ENCODE measurements around the gene AEN.
A peak's percentile ranks its signal among the peaks of the same experiment; 100 is the strongest.
"Not testable (repeated sequence)": the region's sequence is repeated elsewhere in the genome, so short reads cannot be mapped to it uniquely, and the experiment has no call there.

The AEN gene

DNA sequence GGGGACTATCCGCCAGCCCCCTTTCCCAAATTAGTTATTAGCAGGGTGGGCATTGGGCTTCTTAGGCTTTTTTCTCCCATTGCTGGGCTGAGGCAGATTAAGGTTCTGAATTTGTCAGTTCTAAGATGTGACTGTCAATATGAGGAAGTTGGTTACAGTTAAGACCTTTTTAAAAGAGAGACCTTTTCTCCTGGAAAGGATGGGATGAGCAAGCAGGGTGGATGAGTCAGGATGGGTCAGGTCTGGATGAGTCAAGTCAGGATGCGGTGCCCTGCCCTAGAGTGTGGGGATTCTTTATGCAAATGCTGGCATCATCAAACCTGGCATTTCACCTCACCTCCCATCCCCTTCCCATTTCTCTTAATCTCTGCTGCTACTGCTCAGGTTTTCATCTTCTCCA lies 1.9 kb downstream of the AEN start:
- DNase-seq (peak in 1 of 2 donors; percentile 80), ATAC-seq (peak; percentile 77)
- Mint-ChIP-seq H3K4me1 (peaks cover 67% of the 10 kb centered on the region), H3K4me3 (peak overlapping the region; percentile 90 to 98), H3K27me3 (peaks cover 9% of the 10 kb centered on the region), H3K9me3 (no peaks in the 10 kb centered on the region), H3K27ac (peak overlapping the region; percentile 98 to 99)

DNA sequence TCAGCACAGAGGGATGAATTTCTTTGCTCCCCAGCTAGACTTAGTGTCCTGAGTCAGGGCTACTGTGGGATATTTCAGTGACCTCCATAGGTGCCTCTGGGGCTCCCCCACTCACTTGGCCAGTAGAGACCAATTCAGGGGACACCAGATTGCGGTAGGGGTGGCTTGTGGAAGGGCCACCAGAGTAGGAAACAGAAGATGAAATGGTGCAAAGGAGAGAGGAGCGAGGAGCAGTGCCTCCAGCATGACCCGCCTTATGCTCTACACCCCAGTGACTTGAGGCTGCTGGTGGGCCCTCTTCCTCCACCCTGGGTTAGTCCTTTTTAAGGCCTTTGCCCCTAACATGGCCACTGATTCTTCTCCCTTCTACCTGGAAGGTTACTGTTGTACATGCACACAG lies 2.5 kb downstream of the AEN start:
- H3K27me3 Mint-ChIP-seq: peaks cover 9% of the 10 kb centered on the region
- no peak for ATAC-seq
- peak overlapping the region; percentile 90 to 98 for H3K4me3 Mint-ChIP-seq
- peak overlapping the region; percentile 98 to 99 for H3K27ac Mint-ChIP-seq
- H3K9me3 Mint-ChIP-seq: no peaks in the 10 kb centered on the region
- H3K4me1 Mint-ChIP-seq: peaks cover 73% of the 10 kb centered on the region
- no peak for DNase-seq

DNA sequence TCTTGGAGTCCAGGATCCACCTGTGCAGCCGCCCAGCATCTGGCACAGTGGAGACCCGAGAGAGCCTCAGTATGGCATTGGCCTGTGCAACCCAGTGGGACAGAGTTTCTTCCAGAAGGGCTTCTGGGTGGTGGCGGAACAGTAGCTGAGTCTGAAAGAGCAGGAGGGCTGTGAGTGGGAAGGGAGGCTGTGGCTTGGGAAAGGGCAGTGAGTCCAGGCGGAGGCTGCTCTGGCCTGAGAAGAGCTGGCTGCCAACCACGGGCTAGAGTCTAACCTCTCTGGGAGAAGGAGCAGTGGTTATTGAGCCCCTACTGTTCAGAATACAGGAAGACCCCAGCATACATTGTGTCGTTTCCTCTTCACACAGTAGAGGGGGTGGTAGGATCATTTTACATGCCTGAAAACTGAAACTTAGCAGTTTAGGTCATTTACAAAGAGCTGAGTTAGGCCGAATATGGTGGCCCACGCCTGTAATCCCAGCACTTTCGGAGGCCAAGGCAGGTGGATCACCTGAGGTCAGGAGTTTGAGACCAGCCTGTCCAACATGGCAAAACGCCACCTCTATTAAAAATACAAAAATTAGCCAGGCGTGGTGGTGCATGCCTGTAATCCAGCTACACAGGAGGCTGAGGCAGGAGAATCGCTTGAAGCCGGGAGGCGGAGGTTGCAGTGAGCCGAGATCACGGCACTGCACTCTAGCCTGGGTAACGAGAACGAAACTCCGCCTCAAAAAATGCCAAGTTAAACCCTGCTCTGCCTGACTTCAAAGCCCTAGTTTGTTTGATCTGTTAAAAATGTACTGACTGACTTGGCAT lies 3.2 kb downstream of the AEN start:
- peak overlapping the region; percentile 98 to 99 for H3K27ac Mint-ChIP-seq
- H3K9me3 Mint-ChIP-seq: no peaks in the 10 kb centered on the region
- peak in 1 of 2 donors; percentile 51 for DNase-seq
- ATAC-seq: peak; percentile 53
- peaks cover 80% of the 10 kb centered on the region for H3K4me1 Mint-ChIP-seq
- peaks cover 8% of the 10 kb centered on the region for H3K27me3 Mint-ChIP-seq
- peak overlapping the region; percentile 90 to 98 for H3K4me3 Mint-ChIP-seq

DNA sequence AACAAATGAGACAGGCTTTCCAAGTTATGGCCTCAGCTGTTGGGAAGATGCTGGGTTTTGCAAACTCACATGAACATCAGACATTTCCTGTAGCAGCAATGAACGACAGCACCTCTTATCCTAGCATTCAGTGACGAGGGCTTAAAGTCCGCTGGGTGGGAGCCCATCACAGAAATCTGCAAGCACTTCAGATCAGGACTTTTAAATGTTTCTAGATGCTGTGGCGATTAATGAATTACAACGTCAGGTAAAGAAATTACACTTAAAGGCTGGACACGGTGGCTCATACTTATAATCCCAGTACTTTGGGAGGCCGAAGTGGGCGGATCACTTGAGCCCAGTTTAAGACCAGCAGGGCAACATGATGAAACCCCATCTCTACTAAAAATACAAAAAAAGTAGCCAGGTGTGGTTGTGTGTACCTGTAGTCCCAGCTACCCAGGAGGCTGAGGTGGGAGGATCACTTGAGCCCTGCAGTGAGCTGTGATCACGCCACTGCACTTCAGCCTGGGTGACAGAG lies 3.9 kb downstream of the AEN start:
- Mint-ChIP-seq H3K9me3 (no peaks in the 10 kb centered on the region), H3K4me3 (peak overlapping the region; percentile 90 to 98), H3K27ac (peak overlapping the region; percentile 86 to 98), H3K4me1 (peaks cover 87% of the 10 kb centered on the region), H3K27me3 (peaks cover 1% of the 10 kb centered on the region)
- no peak for DNase-seq
- no peak for ATAC-seq

DNA sequence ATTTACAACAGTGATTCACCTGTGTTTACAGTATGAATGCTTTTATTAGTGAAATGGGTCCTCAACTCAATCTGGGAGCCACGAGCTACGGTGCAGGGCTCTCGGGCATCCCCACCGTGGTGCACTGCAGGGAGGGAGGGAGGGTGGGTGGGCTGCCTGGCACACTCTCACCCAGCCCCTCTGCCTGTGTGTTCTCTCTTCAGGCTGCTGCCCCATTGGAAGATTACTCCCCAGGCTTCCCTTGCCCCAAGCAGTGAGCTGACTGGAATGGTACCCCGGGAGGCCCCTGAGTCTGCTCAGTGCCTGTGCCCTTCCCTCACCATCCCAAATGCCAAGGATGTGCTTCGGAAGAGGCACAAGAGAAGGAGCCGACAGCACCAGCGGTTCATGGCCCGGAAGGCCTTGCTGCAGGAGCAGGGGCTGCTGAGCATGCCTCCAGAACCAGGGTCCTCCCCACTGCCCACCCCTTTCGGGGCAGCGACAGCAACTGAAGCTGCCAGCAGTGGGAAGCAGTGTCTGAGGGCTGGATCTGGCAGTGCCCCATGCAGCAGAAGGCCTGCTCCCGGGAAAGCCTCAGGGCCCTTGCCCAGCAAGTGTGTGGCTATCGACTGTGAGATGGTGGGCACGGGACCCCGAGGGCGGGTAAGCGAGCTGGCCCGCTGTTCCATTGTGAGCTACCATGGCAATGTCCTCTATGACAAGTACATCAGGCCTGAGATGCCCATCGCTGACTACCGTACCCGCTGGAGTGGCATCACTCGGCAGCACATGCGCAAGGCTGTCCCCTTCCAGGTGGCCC lies 5.0 kb downstream of the AEN start:
- Mint-ChIP-seq H3K27ac (peak overlapping the region; percentile 42 to 46), H3K27me3 (no peaks in the 10 kb centered on the region), H3K9me3 (no peaks in the 10 kb centered on the region), H3K4me3 (peak overlapping the region; percentile 51 to 66), H3K4me1 (peaks cover 89% of the 10 kb centered on the region)
- DNase-seq: no peak
- no peak for ATAC-seq

DNA sequence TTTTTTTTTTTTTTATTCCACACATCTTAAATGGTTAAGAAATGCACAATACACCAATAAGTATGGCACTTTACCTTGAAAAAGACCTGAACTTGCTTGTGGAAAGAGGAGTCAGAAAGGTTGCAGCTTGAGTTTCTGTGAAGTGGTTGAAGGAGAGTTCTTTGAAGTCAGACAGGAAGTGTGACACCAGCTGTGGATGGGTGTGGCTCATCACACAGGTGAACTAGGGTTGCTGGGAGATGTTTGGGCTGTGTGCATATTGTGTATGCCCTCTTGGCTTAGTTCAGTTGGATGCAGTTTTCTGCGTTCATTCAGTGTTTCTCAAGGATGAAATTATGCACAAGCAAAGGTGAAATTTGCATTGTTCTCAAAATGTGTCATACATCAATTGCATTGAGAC lies 6.3 kb downstream of the AEN start:
- Mint-ChIP-seq H3K27me3 (no peaks in the 10 kb centered on the region), H3K4me3 (peak overlapping the region; percentile 20 to 45), H3K4me1 (peaks cover 98% of the 10 kb centered on the region), H3K9me3 (no peaks in the 10 kb centered on the region), H3K27ac (peak overlapping the region; percentile 5 to 7)
- DNase-seq (peak; percentile 36 to 53), ATAC-seq (peak; percentile 67)

DNA sequence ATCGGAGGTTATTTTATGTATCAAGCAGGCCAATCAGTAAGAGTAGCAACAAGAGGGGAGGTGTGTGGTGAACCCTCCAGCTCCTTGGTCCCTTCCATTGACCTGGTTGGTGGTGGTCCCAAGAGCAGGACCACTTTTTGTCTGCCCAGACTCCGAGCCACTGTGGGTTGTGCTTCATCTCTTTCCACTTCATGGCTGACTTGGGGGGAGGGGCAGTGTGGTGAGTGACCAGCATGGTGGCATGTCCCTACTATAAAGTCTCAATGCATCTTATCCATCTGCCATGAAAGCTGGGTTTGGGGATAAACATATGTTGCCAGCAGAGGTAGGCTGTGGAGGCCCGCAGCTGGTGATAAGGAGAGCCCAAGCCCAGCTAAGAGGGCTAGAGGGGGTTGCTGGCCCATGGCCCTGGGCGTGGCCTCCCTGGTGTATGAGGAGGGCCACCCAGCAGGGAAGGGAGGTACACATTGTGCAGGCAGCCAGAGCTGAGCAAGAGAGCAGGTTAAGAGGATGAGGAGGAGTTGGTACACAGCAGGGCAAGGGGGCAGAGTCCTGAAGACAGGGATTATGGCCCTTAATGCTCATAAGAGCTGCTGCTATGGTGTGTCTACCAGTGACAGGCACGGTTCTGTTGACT lies 7.0 kb downstream of the AEN start:
- ATAC-seq (no peak), DNase-seq (no peak)
- peak overlapping the region; percentile 20 to 45 for H3K4me3 Mint-ChIP-seq
- peak overlapping the region; percentile 52 to 77 for H3K27ac Mint-ChIP-seq
- H3K27me3 Mint-ChIP-seq: no peaks in the 10 kb centered on the region
- H3K9me3 Mint-ChIP-seq: no peaks in the 10 kb centered on the region
- H3K4me1 Mint-ChIP-seq: peaks cover 98% of the 10 kb centered on the region

DNA sequence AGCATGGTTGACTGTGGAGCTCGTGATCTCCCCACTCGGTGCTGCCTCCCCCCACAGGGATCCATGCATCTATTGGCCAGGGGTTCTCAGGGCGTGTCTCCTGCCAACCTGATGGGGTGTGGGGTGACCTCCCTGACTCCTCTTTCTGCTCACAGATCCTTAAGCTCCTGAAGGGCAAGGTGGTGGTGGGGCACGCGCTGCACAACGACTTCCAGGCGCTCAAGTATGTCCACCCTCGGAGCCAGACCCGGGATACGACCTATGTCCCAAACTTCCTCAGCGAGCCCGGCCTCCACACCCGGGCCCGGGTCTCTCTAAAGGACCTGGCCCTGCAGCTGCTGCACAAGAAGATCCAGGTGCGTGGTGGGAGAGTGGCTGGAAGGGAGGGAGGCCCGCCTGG lies 7.9 kb downstream of the AEN start:
- Mint-ChIP-seq H3K27me3 (no peaks in the 10 kb centered on the region), H3K4me1 (peaks cover 97% of the 10 kb centered on the region), H3K9me3 (no peaks in the 10 kb centered on the region), H3K4me3 (peak overlapping the region in 1 of 2 donors; percentile 29), H3K27ac (peak overlapping the region in 1 of 2 donors; percentile 75)
- DNase-seq (no peak), ATAC-seq (no peak)

DNA sequence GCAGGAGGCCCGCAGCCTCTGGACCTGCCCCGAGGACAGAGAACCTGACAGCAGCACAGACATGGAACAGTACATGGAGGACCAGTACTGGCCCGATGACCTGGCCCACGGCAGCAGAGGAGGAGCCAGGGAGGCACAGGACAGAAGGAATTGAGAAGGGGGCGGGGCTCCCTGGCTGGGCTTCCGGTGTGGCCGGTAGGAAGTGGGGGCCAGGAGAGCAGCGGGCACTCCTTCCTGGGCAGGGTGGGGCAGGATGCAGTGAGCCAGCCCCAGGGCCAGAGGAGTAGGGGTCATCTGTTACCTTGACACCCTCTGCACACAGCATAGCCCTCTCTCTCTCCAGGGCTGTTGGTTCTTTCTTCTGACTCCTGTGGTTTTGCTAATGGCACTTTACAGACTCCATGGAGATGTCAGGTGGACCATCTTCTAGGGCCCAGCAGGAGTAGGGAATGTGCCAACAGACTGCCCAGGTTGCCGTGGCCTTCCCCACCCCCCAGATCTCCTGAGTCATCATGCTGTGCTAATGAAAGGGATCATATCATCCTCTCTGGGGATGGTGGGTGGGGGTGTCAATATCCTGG lies 9.1 kb downstream of the AEN start:
- H3K4me3 Mint-ChIP-seq: peak overlapping the region; percentile 54 to 63
- H3K4me1 Mint-ChIP-seq: peaks cover 95% of the 10 kb centered on the region
- H3K27me3 Mint-ChIP-seq: no peaks in the 10 kb centered on the region
- DNase-seq (no peak), ATAC-seq (peak; percentile 16)
- H3K27ac Mint-ChIP-seq: peak overlapping the region; percentile 89 to 93
- H3K9me3 Mint-ChIP-seq: no peaks in the 10 kb centered on the region

DNA sequence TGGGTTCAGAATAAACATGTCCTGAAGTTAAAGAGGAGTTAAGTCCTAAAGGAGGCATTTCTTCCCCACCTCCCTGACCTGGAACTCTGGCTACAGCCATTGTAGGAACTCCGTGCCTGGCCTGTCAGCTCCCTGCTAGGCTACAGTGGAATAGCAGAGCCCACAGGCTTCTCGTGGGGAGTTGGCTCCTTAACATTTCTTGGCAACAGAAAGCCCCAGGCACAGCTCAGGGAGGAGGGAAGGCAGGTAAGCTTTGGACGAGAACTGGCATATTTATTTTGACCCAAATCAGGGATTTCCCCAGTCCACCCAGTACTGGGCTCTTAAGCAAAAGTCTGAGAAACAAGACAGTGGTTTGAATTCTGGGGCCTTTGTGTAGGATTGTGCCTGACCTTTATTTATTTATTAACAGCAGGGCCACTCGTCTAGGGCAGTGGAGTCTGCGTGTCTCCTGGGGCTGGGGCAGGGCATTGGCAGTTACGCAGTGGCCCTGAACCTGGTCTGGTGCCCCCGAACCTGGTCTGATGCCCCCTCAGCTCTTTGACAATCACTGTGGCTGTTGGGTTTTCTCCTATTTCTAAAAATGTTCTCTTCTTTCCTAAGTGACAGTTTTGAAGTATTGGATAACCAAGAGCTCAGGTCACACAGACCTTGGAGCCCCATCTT lies 9.8 kb downstream of the AEN start:
- no peaks in the 10 kb centered on the region for H3K9me3 Mint-ChIP-seq
- no peak for ATAC-seq
- peak overlapping the region; percentile 89 to 93 for H3K27ac Mint-ChIP-seq
- peak overlapping the region; percentile 56 to 63 for H3K4me3 Mint-ChIP-seq
- DNase-seq: no peak
- no peaks in the 10 kb centered on the region for H3K27me3 Mint-ChIP-seq
- H3K4me1 Mint-ChIP-seq: peaks cover 95% of the 10 kb centered on the region

DNA sequence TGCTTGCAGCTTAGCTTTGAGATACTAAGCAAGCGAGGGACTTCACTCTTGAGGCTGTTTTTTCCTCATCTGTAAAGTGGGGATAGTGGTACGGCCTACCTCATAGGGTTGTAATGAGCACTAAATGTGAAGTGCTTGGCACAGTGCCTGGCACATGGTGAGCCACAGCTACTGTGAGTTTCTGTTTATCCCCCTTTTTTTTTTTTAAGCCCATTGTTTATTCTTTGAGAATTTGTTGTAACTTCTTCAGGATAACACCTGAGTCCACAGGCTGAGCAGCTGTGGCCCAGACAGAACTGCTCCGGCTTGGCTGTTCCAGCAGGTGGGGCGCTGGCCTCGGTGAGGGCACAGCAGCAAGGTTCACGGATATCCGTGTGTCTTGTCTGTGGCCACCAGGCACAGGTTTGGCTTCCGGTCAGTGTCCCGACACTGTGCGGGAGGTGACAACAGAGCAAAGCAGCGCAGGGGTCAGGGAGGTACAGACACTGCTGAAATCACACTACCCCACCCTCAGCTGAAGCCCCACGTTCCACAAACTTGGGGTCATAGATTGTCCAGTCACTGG lies 10.4 kb downstream of the AEN start:
- H3K27me3 Mint-ChIP-seq: no peaks in the 10 kb centered on the region
- no peak overlapping the region for H3K4me3 Mint-ChIP-seq
- peaks cover 95% of the 10 kb centered on the region for H3K4me1 Mint-ChIP-seq
- no peaks in the 10 kb centered on the region for H3K9me3 Mint-ChIP-seq
- no peak for ATAC-seq
- peak overlapping the region in 1 of 2 donors; percentile 93 for H3K27ac Mint-ChIP-seq
- no peak for DNase-seq

DNA sequence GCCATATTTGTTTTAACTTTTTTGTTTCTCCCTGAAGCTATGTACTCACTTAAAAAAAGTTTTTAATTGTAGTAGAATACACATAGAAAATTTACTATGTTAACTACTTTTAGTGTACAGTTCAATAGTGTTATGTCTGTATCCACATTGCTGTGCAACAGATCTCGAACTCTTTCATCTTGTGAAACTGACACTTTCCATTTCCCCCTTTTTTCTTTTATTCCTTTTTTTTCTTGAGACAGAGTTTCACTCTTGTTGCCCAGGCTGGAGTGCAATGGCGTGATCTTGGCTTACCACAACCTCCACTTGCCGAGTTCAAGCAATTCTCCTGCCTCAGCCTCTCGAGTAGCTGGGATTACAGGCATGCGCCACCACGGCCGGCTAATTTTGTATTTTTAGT lies 11.7 kb downstream of the AEN start:
- not testable (repeated sequence) for ATAC-seq, H3K27me3 Mint-ChIP-seq, H3K9me3 Mint-ChIP-seq, H3K4me3 Mint-ChIP-seq, DNase-seq
- peaks cover 95% of the 10 kb centered on the region for H3K4me1 Mint-ChIP-seq
- peak overlapping the region; percentile 2 to 41 for H3K27ac Mint-ChIP-seq

DNA sequence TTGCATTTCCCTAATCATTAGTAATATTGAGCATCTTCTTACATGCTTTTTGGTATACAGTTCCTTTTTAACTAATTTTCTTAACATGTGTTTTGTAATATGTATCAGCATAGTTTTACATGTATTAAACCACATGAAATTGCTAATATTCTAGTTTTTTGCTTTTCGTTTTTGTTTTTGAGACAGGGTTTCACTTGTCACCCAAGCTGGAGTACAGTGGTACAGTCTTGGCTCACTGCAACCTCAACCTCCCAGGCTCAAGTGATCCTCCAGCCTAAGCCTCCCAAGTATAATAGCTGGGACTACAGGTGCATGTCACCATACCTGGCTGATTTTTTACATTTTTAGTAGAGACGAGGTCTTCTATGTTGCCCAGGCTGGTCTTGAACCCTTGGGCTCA lies 13.3 kb downstream of the AEN start:
- Mint-ChIP-seq H3K27me3 (no peaks in the 10 kb centered on the region), H3K4me3 (no peak overlapping the region), H3K4me1 (peaks cover 95% of the 10 kb centered on the region), H3K9me3 (no peaks in the 10 kb centered on the region), H3K27ac (peak overlapping the region in 1 of 2 donors; percentile 54)
- ATAC-seq (no peak), DNase-seq (no peak)

DNA sequence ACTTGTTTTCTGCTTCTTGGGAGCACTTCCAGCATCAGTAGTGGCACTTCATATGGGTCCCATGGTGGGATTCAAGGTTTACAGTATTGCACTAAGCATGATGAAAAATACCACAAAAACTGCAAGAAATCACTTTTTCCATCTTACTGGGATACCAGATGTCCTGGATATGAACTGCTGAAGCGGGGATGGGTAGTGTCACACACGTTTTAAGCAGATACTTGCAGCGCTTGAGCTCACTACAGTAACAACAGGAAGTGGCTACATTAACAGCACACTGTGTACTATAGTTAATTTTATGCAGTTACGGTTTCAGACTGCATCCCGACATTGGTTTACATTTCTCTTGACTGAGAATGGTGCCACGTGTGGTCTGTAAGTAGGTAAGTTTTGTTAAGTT lies 14.2 kb downstream of the AEN start:
- peak; percentile 39 for ATAC-seq
- Mint-ChIP-seq H3K4me1 (peaks cover 95% of the 10 kb centered on the region), H3K9me3 (no peaks in the 10 kb centered on the region), H3K27me3 (no peaks in the 10 kb centered on the region), H3K4me3 (peak overlapping the region in 1 of 2 donors; percentile 33), H3K27ac (peak overlapping the region in 1 of 2 donors; percentile 81)
- peak in 1 of 2 donors; percentile 47 for DNase-seq

Data from stimulated activated naive CD8-positive, alpha-beta T cell treated with anti-CD3 and anti-CD28 coated beads, Interleukin-15, amount 100 ng/mL, for 72 hours (primary cell).